SIG-M5 treated with dmso at 0.1 percent for 504 hours (cell line): ENCODE results near the gene CNN3.

Experiments used
- DNase-seq: peaks from one replicate; lab custom pipeline; 2025; ENCODE audit not compliant: unreplicated experiment; lab: John Stamatoyannopoulos, UW

The CNN3 gene

GRCh38 chr1:94858276-94858675, 68.6 kb downstream of the CNN3 start:
- no peak for DNase-seq

- no peak for DNase-seq
Measured at GRCh38 chr1:94856868-94857267, 70.0 kb downstream of the CNN3 start.

GRCh38 chr1:94856004-94856403, 70.9 kb downstream of the CNN3 start:
- no peak for DNase-seq

- DNase-seq: no peak
Measured at GRCh38 chr1:94855307-94855700, 71.6 kb downstream of the CNN3 start.

- DNase-seq: peak; percentile 84
Measured at GRCh38 chr1:94854458-94855306, 72.2 kb downstream of the CNN3 start.

GRCh38 chr1:94852788-94853187, 74.1 kb downstream of the CNN3 start:
- no peak for DNase-seq

GRCh38 chr1:94851571-94851970, 75.3 kb downstream of the CNN3 start:
- no peak for DNase-seq
